Colonic mucosa (tissue), 4 donors: ENCODE measurements around the gene APOC1. TPM values are rescaled to one million over a fixed set of nuclear protein-coding genes. Genes with fewer than 3 reads are reported as not detected.

Experiments used
- DNase-seq: peaks from one replicate; pipeline ENCODE4 v3.0.0-alpha.2; 2020
- H3K27ac ChIP-seq: fragments of 200-600 bp; one replicate; pipeline ENCODE4 v1.8.0; 2021
- H3K27me3 ChIP-seq: fragments of 200-600 bp; one replicate; pipeline ENCODE4 v1.8.0; 2021
- H3K36me3 ChIP-seq: fragments of 200-600 bp; one replicate; pipeline ENCODE4 v1.8.0; 2021
- H3K4me1 ChIP-seq: fragments of 200-600 bp; one replicate; pipeline ENCODE4 v1.8.0; 2021; ENCODE audit warnings: mild to moderate bottlenecking
- H3K4me3 ChIP-seq: fragments of 200-600 bp; one replicate; pipeline ENCODE4 v1.8.0; 2021
- H3K9ac ChIP-seq, 2 donors: one replicate each; pipeline ENCODE4 v1.7.0; 2013; ENCODE audit warnings: control low read depth in 2 of 2, low read depth in 2 of 2, low read length in 2 of 2
- H3K9me3 ChIP-seq: fragments of 200-600 bp; one replicate; pipeline ENCODE4 v1.8.0; 2021
- intact Hi-C: fragments of 100-400 bp; cut with DNase I; formaldehyde crosslinking; loops from one replicate; pipeline ENCODE4 v1.14.1; 2022
- total RNA-seq, 2 donors: library from RNA; stranded (reverse); fragmentation: NEBNext Ultra II Directional in 1 of 2; extraction: Animal tissue kit (Norgen Biotek cat#: 25700) in 1 of 2; gene quantifications; one replicate each; pipeline ENCODE4 v1.2.1, GENCODE V29; 2021
- TF ChIP-seq, protein P1 (sequence below): fragments of 200-600 bp; IDR thresholded peaks from one replicate; pipeline ENCODE4 v1.8.0; 2022; ENCODE audit warnings: antibody characterized with exemption, mild to moderate bottlenecking
- donor health status: healthy.
- donor health status: DM: no; HTN: no; CAD: no.
- donor health status: DM: no; HTN: no; CAD: no.

The APOC1 gene
- total RNA-seq, 2 donors from 2014 or later, result 10.4 to 19.9 TPM

- TF ChIP-seq, protein P1, sequence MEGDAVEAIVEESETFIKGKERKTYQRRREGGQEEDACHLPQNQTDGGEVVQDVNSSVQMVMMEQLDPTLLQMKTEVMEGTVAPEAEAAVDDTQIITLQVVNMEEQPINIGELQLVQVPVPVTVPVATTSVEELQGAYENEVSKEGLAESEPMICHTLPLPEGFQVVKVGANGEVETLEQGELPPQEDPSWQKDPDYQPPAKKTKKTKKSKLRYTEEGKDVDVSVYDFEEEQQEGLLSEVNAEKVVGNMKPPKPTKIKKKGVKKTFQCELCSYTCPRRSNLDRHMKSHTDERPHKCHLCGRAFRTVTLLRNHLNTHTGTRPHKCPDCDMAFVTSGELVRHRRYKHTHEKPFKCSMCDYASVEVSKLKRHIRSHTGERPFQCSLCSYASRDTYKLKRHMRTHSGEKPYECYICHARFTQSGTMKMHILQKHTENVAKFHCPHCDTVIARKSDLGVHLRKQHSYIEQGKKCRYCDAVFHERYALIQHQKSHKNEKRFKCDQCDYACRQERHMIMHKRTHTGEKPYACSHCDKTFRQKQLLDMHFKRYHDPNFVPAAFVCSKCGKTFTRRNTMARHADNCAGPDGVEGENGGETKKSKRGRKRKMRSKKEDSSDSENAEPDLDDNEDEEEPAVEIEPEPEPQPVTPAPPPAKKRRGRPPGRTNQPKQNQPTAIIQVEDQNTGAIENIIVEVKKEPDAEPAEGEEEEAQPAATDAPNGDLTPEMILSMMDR, result no peak
- peaks cover 10% of the 10 kb centered on the region for H3K36me3 ChIP-seq
- H3K27me3 ChIP-seq, result no peaks in the 10 kb centered on the region
- intact Hi-C loops, result no loop called here
- H3K9me3 ChIP-seq, result no peaks in the 10 kb centered on the region
- H3K4me3 ChIP-seq, result no peak overlapping the region
- H3K9ac ChIP-seq, result no peak overlapping the region
- H3K27ac ChIP-seq, result no peak overlapping the region
- no peaks in the 10 kb centered on the region for H3K4me1 ChIP-seq
- DNase-seq, result no peak
Measured at GRCh38 chr19:44897835-44898234, 16.6 kb upstream of the APOC1 start.

- intact Hi-C loops, result no loop called here
- Histone ChIP-seq H3K27me3 (peaks cover 3% of the 10 kb centered on the region), H3K9ac (no peak overlapping the region), H3K4me1 (no peaks in the 10 kb centered on the region), H3K36me3 (no peaks in the 10 kb centered on the region), H3K9me3 (no peaks in the 10 kb centered on the region), H3K4me3 (no peak overlapping the region), H3K27ac (no peak overlapping the region)
- TF ChIP-seq, protein P1, result no peak
- DNase-seq, result no peak
Measured at GRCh38 chr19:44900328-44901244, 13.8 kb upstream of the APOC1 start.

- intact Hi-C loops, result loop anchor here (2.0 kb wide), 1 partner anchor 48 kb away; no protein-coding TSS in a partner anchor
- H3K36me3 ChIP-seq, result no peaks in the 10 kb centered on the region
- DNase-seq, result no peak
Measured at GRCh38 chr19:44903216-44903601, 11.2 kb upstream of the APOC1 start.

GRCh38 chr19:44903602-44904425 is 10.6 kb upstream of the APOC1 start:
- H3K27ac ChIP-seq, result no peak overlapping the region
- TF ChIP-seq, protein P1, result peak; percentile 97
- peak; percentile 79 for DNase-seq
- peaks cover 8% of the 10 kb centered on the region for H3K27me3 ChIP-seq
- H3K36me3 ChIP-seq, result no peaks in the 10 kb centered on the region
- H3K9ac ChIP-seq, result no peak overlapping the region
- no peak overlapping the region for H3K4me3 ChIP-seq
- intact Hi-C loops, result loop anchor here (2.0 kb wide), 1 partner anchor 47 kb away; no protein-coding TSS in a partner anchor
- no peaks in the 10 kb centered on the region for H3K4me1 ChIP-seq
- no peaks in the 10 kb centered on the region for H3K9me3 ChIP-seq

More at GRCh38 chr19:44903216-44903601, 11.2 kb upstream of the APOC1 start:
- no peaks in the 10 kb centered on the region for H3K9me3 ChIP-seq
- no peak overlapping the region for H3K4me3 ChIP-seq
- TF ChIP-seq, protein P1, result no peak
- H3K4me1 ChIP-seq, result no peaks in the 10 kb centered on the region
- H3K9ac ChIP-seq, result no peak overlapping the region
- no peak overlapping the region for H3K27ac ChIP-seq
- peaks cover 8% of the 10 kb centered on the region for H3K27me3 ChIP-seq

DNA sequence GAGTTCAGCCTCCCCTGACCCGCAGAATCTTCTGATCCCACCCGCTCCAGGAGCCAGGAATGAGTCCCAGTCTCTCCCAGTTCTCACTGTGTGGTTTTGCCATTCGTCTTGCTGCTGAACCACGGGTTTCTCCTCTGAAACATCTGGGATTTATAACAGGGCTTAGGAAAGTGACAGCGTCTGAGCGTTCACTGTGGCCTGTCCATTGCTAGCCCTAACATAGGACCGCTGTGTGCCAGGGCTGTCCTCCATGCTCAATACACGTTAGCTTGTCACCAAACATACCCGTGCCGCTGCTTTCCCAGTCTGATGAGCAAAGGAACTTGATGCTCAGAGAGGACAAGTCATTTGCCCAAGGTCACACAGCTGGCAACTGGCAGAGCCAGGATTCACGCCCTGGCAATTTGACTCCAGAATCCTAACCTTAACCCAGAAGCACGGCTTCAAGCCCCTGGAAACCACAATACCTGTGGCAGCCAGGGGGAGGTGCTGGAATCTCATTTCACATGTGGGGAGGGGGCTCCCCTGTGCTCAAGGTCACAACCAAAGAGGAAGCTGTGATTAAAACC is 9.9 kb upstream of the APOC1 start:
- no peak for DNase-seq
- Histone ChIP-seq H3K9ac (no peak overlapping the region), H3K4me3 (no peak overlapping the region), H3K9me3 (no peaks in the 10 kb centered on the region), H3K27me3 (peaks cover 8% of the 10 kb centered on the region), H3K36me3 (no peaks in the 10 kb centered on the region), H3K27ac (no peak overlapping the region), H3K4me1 (no peaks in the 10 kb centered on the region)
- TF ChIP-seq, protein P1, result no peak
- intact Hi-C loops, result no loop called here
